ENCODE results near the gene TP53BP1.

The TP53BP1 gene

DNA sequence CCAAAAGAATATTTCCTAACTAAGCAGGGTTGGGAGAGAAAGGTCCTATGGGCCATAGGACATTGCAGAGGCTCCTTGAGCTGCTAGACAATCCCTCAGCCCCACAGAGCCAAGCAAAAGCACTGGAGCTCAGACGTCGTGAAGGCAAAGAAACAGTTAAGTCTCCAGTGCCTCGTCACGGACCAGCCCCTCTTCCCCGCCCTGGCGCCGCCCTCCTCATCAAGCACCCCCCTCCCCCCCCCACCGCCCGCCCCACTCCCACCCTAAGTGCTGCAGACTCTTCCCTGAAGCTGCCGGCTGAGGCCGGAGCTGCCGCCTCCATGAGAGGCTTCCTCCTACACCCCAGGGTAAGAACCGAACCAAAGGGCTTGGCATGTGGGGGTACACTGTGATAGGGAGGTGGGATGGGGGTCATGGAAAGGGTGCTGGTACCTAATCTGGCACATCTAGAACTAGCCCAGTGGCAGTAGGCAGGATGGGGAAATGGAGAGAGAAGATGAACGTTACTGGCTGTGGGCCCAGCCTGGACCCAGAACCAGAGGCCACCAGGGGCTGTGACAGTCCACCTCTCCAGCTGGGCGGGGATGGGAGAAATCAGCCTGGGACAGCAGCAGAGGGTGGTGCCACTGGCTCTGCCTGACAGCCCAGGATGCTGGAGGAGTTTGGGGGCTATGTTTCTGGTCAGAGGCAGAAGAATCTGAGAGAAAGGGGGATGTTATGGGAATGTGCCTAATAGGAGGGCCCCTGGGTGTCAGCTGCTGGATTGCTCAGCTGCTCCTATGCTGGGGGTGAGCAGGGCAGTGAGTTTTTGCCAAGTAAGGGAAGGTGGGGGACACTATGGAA is 24.6 kb upstream of the TP53BP1 start, which contains the start of gene MAP1A:
TSS of gene MAP1A (plus strand) at position 255 of the 843 bp plus-strand sequence. CDS start 3,866 bp downstream, outside the sequence.
- DNase-seq: peak; percentile 16 to 50

GRCh38 chr15:43516801-43517353 is 23.9 kb upstream of the TP53BP1 start:
- no peak for DNase-seq

GRCh38 chr15:43516185-43516584 is 23.2 kb upstream of the TP53BP1 start:
- DNase-seq: no peak

DNA sequence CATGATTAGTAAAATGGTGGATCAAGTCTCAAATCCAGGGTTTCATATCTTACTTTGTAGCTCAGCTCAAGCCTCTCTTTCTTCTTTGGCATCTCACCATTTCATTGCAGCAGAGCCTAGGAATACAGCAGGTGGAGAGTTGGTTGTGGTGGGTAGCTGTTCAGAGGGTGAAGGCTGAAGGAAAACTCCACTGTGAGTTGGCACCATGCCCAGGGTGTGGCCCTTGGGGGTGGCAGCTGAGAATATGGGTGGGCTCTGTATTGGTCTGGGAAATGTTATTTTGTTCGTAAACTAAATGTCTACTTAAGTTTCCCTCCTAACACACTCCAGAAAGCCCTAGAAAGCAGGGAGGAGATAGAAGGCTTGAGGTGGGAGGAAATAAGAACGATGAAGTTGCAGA is 22.8 kb upstream of the TP53BP1 start:
- DNase-seq: no peak

DNA sequence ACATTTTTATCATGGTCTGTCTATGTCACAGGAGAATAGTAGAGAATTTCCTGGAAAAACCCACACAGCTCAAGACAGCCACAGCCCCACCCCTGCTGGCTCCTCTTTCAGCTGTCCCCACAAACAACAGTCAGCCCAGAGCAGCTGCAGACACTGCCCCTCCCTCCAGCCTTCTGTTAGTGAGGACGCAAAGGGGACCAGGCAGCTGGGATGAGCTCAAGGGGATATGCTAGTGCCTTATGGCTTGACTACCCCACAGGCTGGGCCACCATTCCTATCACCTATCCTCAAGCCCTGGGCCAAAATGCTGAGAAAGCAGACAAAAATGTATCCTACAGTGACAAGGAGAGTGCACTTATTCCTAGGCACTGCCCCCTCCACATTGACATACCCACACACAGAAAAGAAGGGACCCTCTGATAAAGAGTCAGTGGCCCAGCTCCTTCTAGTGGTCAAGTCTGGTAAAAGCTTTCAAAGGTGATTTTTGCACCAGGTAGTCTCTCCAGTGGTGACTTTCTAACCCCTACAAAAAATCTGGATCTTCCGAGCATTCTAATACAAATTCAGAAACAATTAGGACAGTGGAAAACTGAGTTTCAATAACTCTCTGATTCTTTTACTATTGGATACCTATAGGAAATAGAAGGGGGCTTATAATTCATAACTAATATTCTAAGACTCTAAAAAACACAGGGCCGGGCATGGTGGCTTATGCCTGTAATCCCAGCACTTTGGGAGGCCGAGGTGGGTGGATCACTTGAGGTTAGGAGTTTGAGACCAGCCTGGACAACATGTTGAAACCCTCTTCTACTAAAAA is 21.5 kb upstream of the TP53BP1 start:
- DNase-seq: peak in 1 of 2 experiments; percentile 41

DNA sequence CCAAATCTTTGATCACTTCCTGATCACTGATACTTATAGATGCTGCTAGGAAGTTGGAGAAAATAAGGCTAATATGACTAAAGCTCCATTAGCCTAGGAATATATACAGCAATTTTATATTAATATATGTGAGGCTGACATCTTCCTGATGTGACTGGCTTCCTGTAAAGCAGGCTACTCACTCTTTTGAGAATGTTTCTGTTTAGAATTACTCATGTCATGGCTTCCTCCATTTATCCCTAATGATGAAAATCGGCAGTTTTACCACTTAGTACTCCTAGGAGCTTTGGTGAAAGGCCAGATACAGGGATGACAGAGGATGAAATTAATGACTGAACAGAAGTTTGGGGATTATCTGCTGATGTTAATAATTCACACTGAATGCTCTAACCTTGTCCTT is 20.6 kb upstream of the TP53BP1 start:
- DNase-seq: no peak

GRCh38 chr15:43511012-43511885 is 18.3 kb upstream of the TP53BP1 start:
- DNase-seq: peak; percentile 36 to 50

DNA sequence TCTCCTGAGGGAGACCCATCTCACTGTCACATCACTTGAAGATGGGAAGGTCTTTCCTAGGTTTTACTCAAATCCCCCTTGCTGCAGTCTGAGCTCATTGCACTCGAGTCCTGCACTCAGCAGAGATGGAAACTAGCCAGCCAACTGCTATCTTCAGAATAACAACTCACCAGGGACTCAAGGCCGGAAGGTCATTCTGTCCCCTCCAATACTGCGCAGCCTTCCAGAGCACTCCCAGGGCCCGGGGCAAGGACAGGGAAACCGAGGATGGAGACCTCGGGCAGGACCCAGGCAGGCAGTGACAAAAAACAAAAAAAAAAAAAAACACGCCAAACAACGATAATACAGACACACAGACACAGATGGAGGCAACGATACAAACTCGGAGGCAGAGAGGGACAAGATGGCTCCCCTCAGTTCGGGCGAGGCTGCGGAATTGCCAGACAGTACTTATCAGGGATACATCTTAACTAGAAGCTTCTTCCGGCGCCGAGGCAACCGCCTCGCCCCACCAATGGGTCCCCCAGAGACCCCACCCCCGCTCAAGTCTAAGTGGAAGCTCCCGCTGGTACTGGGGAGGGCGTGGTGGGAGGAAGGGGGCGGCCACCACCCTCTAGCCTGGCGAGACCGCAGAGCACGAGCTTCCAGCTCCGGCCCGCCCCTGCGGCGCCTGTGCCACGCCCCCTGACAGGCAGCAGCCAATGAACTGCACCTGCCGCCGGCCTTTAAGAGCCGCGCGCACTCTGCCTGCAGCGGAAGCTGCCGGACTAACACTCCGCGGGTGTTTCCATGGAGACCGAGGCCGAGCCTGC is 17.4 kb upstream of the TP53BP1 start:
- DNase-seq: peak; percentile 99 to 100

GRCh38 chr15:43509660-43510199 is 16.8 kb upstream of the TP53BP1 start:
- DNase-seq: no peak

GRCh38 chr15:43508991-43509659 is 16.2 kb upstream of the TP53BP1 start:
- DNase-seq: peak in 1 of 2 experiments; percentile 11

- no peak for DNase-seq
Measured at GRCh38 chr15:43508421-43508820, 15.5 kb upstream of the TP53BP1 start.

- DNase-seq: no peak
Measured at GRCh38 chr15:43505738-43506137, 12.8 kb upstream of the TP53BP1 start.

DNA sequence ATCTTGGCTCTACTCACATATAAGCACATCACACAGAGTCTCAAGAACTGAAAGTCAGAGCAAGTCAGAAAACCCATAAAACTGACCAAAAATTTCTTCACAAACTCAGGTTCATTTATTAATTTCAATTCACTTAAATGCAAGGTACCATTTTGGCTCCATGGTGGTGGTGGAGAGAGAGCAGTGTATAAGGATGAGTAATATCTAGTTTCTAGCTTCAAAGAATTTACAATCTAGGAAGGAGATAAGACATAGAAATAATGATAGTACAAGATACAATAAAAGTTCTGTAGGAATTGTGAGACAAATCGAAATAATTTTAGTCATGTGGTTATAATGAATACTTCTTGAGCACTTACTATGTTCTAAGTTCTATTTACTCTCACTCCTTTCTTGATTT is 6.7 kb upstream of the TP53BP1 start:
- no peak for DNase-seq

DNA sequence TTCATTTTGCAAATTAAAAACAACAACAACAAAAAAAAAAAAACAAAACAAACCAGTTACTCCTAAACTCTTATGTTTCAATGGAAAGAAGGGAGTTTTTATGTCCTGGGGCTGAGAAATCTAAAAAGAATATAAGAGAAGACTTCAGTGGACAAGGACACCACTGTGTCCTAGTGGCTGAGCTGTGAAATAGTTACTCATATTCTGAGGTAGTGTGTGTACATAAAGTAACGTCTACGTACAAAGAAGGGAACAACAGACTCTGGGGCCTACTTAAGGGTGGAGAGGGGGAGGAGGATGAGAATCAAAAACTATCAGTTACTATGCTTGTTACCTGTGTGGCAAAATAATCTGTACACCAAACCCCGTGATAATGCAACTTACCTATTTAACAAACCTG is 6.0 kb upstream of the TP53BP1 start:
- DNase-seq: no peak

DNA sequence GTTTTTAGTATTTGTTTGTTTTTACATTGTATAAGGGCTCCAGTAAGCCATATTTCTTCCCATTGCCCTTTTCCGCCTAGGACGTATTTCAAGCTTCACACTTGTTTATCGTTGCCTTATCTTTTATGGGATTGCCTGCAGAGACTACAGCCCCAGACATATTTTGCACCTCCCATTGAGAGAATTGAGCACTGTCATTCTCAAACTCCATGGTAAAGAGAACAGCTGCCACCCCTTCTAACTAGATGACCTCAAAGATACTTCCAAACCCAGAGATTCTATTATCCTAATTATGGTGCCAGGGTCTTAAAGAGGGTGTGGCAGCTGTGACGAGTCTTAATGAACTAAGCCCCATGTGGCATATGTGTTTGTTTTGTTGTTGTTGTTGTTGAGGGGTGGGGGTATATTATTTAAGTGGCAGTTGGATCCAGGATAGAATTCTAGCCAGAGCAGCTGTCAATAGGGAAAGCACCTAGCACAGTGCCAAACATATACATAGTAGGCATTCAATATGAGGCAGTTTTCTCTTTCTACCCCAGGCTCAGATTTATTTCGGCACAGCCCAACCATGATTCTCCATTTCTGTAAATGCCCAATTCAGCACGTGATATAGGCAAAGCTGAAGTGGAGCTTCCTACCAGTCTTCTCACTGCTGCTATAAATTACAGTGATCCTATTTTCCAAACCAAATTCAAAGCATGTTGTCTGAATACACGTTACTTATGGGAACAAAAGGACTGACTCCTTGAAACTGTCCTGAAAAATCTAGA is 932 bp upstream of the TP53BP1 start:
- DNase-seq: no peak

- DNase-seq: no peak
Measured at GRCh38 chr15:43492266-43492665, 690 bp downstream of the TP53BP1 start.

GRCh38 chr15:43489191-43489590 is 3.8 kb downstream of the TP53BP1 start:
- DNase-seq: peak in 1 of 2 experiments; percentile 12

DNA sequence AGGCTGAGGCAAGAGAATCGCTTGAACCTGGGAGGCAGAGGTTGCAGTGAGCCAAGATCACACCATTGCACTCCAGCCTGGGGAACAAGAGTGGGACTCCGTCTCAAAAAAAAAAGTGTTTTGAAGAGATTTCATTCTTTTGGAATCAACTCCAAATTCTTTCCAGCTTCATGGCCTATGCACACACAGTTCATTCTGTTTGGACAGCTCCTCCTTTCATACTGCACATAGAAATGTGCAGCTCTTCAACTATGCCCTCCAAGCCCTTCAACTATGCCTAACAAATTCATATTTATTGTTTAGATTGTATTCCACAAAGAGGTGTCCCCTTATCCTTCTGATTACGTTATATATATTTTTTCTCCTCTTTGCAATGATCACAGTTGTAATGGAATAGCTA is 4.2 kb downstream of the TP53BP1 start:
- no peak for DNase-seq

DNA sequence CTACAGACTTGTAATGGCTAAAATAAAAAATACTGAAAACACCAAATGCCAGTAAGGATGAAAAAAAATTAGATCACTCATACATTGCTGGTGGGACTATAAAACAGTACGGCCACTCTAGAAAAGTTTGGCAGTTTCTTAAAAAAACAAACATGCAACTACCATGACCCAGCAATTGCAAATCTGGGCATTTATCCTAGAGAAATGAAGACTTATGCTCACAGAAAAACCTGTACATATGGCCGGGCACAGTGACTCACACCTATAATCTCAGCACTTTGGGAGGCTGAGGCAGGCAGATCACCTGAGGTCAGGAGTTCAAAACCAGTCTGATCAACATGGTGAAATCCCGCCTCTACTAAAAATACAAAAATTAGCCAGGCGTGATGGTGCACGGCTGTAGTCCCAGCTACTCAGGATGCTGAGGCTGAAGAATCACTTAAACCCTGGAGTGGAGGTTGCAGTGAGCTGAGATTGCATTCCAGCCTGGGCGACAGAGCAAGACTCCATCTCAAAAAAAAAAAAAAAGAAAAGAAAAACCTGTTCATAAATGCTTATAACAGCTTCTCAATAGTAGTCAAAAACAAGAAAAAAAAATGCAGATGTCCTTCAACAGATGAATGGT is 5.6 kb downstream of the TP53BP1 start:
- no peak for DNase-seq
